ENCODE measurements around the gene POM121L2. TPM values are rescaled to one million over a fixed set of nuclear protein-coding genes. Genes with fewer than 3 reads are reported as not detected.

Gene POM121L2
- total and polyA plus RNA-seq, 10 of the 15 experiments (the other 5 are each of a cell fraction or from before 2014, with no cell fraction given), result 0.04 TPM; not detected in 9

GRCh38 chr6:27283279-27283678 lies 28.8 kb downstream of the POM121L2 start:
- no peak for TF ChIP-seq SREBF2 (IDR thresholded peaks at IDR 0.05; ENCODE audit: low read length)
- no peak for TF ChIP-seq CHD2 (IDR thresholded peaks at IDR 0.05; ENCODE audit: borderline replicate concordance, low read depth, low read length)
- TF ChIP-seq, protein P1, sequence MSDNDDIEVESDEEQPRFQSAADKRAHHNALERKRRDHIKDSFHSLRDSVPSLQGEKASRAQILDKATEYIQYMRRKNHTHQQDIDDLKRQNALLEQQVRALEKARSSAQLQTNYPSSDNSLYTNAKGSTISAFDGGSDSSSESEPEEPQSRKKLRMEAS (IDR thresholded peaks at IDR 0.05; ENCODE audit: low read depth, low read length), result no peak
- no peak for TF ChIP-seq NR2F1 (conservative IDR thresholded peaks at IDR 0.05)
- no peak for TF ChIP-seq DPF2 (IDR thresholded peaks at IDR 0.05)
- TF ChIP-seq FOS (IDR thresholded peaks at IDR 0.05; ENCODE audit: borderline replicate concordance, extremely low read depth, insufficient read length), result no peak
- TF ChIP-seq MXI1 (IDR thresholded peaks at IDR 0.05; ENCODE audit: low read depth, low read length), result no peak
- no peak for TF ChIP-seq SMAD5 (IDR thresholded peaks at IDR 0.05; ENCODE audit: low read depth)
- no peak for TF ChIP-seq RUNX3 (IDR thresholded peaks at IDR 0.05; ENCODE audit: low read length)
- no peak for TF ChIP-seq SUPT20H (IDR thresholded peaks at IDR 0.05; ENCODE audit: borderline replicate concordance, control insufficient read depth, low read depth, low read length)
- no peak for TF ChIP-seq HDAC2 (IDR thresholded peaks at IDR 0.05)
- no peak for TF ChIP-seq RCOR1 (conservative IDR thresholded peaks at IDR 0.05; ENCODE audit: low read depth, low read length)
- TF ChIP-seq USF1 (IDR thresholded peaks at IDR 0.05; ENCODE audit: borderline replicate concordance, extremely low read length, insufficient read depth, low read depth, low read length), result no peak
- TF ChIP-seq, protein P2, sequence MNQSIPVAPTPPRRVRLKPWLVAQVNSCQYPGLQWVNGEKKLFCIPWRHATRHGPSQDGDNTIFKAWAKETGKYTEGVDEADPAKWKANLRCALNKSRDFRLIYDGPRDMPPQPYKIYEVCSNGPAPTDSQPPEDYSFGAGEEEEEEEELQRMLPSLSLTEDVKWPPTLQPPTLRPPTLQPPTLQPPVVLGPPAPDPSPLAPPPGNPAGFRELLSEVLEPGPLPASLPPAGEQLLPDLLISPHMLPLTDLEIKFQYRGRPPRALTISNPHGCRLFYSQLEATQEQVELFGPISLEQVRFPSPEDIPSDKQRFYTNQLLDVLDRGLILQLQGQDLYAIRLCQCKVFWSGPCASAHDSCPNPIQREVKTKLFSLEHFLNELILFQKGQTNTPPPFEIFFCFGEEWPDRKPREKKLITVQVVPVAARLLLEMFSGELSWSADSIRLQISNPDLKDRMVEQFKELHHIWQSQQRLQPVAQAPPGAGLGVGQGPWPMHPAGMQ (IDR thresholded peaks at IDR 0.05; ENCODE audit: borderline replicate concordance), result no peak
- Histone ChIP-seq H3K4me1 (ENCODE audit: control insufficient read depth, insufficient read depth, low read length) (no peaks in the 10 kb centered on the region; the same call in 1 of the 2 replicates), H3K27me3 (replicated peaks in 1 of 2; ENCODE audit: control insufficient read depth in 2 of 2, insufficient read depth in 2 of 2, low read length in 1 of 2) (no peaks in the 10 kb centered on the region), H3K4me2 (ENCODE audit: control insufficient read depth, insufficient read depth) (no peak overlapping the region), H3K36me3 (ENCODE audit: control insufficient read depth in 2 of 2, insufficient read depth in 2 of 2, low read length in 1 of 2) (no peaks in the 10 kb centered on the region), H3K4me3 (no peak overlapping the region), H4K20me1 (ENCODE audit: control insufficient read depth, insufficient read depth) (no peaks in the 10 kb centered on the region), H2AFZ (ENCODE audit: control insufficient read depth, low read depth, low read length) (peak overlapping the region; percentile 41; the same call in 1 of the 2 replicates), H3K79me2 (ENCODE audit: control insufficient read depth, insufficient read depth, low read length) (no peaks in the 10 kb centered on the region), H3K9me3 (replicated peaks; ENCODE audit: control insufficient read depth, insufficient read depth, low read length) (peaks cover 9% of the 10 kb centered on the region; the same call in 2 of the 3 replicates), H3K9ac (ENCODE audit: control insufficient read depth, insufficient read depth, low read length) (no peak overlapping the region), H3K27ac (ENCODE audit: control insufficient read depth, insufficient read depth) (no peak overlapping the region)
- intact Hi-C loops (cut with micrococcal nuclease; ENCODE audit: unreplicated experiment), result no loop called here
- POLR2A ChIA-PET, result no interaction called here
- WGBS (ENCODE audit: insufficient coverage, insufficient replicate concordance, low lambda C conversion rate, missing lambda C conversion rate), result 72% methylated on average over 16 of the region's 16 CpGs
- in situ Hi-C loops (cut with MboI), result no loop called here
- SMC1A ChIA-PET (ENCODE audit: uncharacterized antibody, unreplicated experiment), result no interaction called here
- ATAC-seq (no peak), DNase-seq (ENCODE audit: low read depth, low spot score) (no peak), FAIRE-seq (no peak)
- RAD21 ChIA-PET (ENCODE audit: unreplicated experiment), result no interaction called here
- no TSS peak for BruUV-seq (replicated peaks)
- CTCF ChIA-PET, result no interaction called here

Data from GM12878 (cell line).